HCT116 (cell line): ENCODE data around the gene PABPC3. TPM values are rescaled to one million over a fixed set of nuclear protein-coding genes. Genes with fewer than 3 reads are reported as not detected.

Source experiments
- ATAC-seq: fragments of 200-7000 bp; cut with Tn5 transposase; 2 replicates; pipeline ENCODE4 v1.9.1; 2020; ENCODE audit warnings: mild to moderate bottlenecking, moderate library complexity
- BruUV-seq: library from RNA; stranded (reverse); fragments of 400-500 nt; replicated peaks from 2 replicates; lab custom pipeline; 2021; lab: Mats Ljungman, UMichigan
- CTCF ChIA-PET: fragments of 300-600 bp; sonication (Branson Sonifier 250); formaldehyde crosslinking; loops from one replicate; lab custom pipeline; 2021; ENCODE audit warnings: antibody characterized with exemption; lab: Charles Lee
- POLR2A ChIA-PET: fragments of 300-600, 350-600 bp; sonication (Branson Sonifier 250); formaldehyde crosslinking; loops from one replicate; lab custom pipeline; 2021; ENCODE audit warnings: antibody characterized with exemption; lab: Charles Lee
- RAD21 ChIA-PET, 2 experiments: fragments of 300-600 bp; sonication (Branson Sonifier 250); formaldehyde crosslinking; loops; one replicate each; lab custom pipeline; 2023; ENCODE audit warnings: low total read pairs in 2 of 2; ENCODE audit not compliant: uncharacterized antibody in 2 of 2, unreplicated experiment in 2 of 2, low non-redundant PET in 1 of 2; lab: Charles Lee
- DNase-seq: peaks from one replicate; pipeline ENCODE4 v3.0.0-alpha.2; 2010; ENCODE audit warnings: low read depth, low spot score
- H2AFZ ChIP-seq: fragments of 200-600 bp; shearing (Covaris generic), sonication (generic); 2 replicates; pipeline ENCODE4 v1.6.1; 2017; ENCODE audit warnings: low read depth, mixed run types, mixed read lengths, antibody characterized with exemption, low read length; ENCODE audit not compliant: poor library complexity, severe bottlenecking
- H3K27ac ChIP-seq: 2 replicates; pipeline ENCODE4 v1.5.1; 2012; ENCODE audit warnings: low read depth, low read length
- H3K27me3 ChIP-seq: fragments of 200-600 bp; sonication (generic); 2 replicates; pipeline ENCODE4 v1.6.1; 2016; ENCODE audit warnings: mixed run types, low read length, mixed read lengths; ENCODE audit not compliant: insufficient read depth
- H3K36me3 ChIP-seq, 2 experiments: fragments of 200-500 bp in 1 of 2; fragments of 200-600 bp in 1 of 2; sonication (Bioruptor generic) in 1 of 2; sonication (generic) in 1 of 2; 2 replicates each; pipeline versions ENCODE4 v1.5.1 to v1.6.1; 2014 to 2016; ENCODE audit warnings: low read length in 2 of 2, inconsistent platforms in 1 of 2, mixed read lengths in 1 of 2, mixed run types in 1 of 2; ENCODE audit not compliant: insufficient read depth in 2 of 2, control insufficient read depth in 1 of 2
- H3K4me1 ChIP-seq, 2 experiments: fragments of 200-600 bp in 1 of 2; sonication (generic) in 1 of 2; 2 replicates each; pipeline versions ENCODE4 v1.5.1 to v1.6.1; 2012 to 2017; ENCODE audit warnings: low read length in 2 of 2, inconsistent platforms in 1 of 2, mild to moderate bottlenecking in 1 of 2, mixed read lengths in 1 of 2, mixed run types in 1 of 2, moderate library complexity in 1 of 2; ENCODE audit not compliant: insufficient read depth in 2 of 2, control insufficient read depth in 1 of 2
- H3K4me2 ChIP-seq: fragments of 200-600 bp; sonication (generic); 2 replicates; pipeline ENCODE4 v1.6.1; 2017; ENCODE audit warnings: mixed run types, low read length, mixed read lengths
- H3K4me3 ChIP-seq, 2 experiments: fragments of 200-600 bp in 1 of 2; sonication (generic) in 1 of 2; replicated peaks in 1 of 2; 2 replicates each; pipeline ENCODE4 v1.5.1; 2011 to 2016; ENCODE audit warnings: low read length in 2 of 2, control low read depth in 1 of 2, low read depth in 1 of 2, mild to moderate bottlenecking in 1 of 2, mixed read lengths in 1 of 2, mixed run types in 1 of 2
- H3K79me2 ChIP-seq: fragments of 200-600 bp; sonication (generic); 2 replicates; pipeline ENCODE4 v1.6.1; 2017; ENCODE audit warnings: mild to moderate bottlenecking, mixed run types, low read length, moderate library complexity, mixed read lengths; ENCODE audit not compliant: insufficient read depth
- H3K9ac ChIP-seq: fragments of 200-600 bp; sonication (generic); 2 replicates; pipeline ENCODE4 v1.6.1; 2016; ENCODE audit warnings: low read length, mixed read lengths
- H3K9me2 ChIP-seq: fragments of 200-600 bp; sonication (generic), shearing (Covaris generic); 2 replicates; pipeline ENCODE4 v1.6.1; 2017; ENCODE audit warnings: mixed run types, mild to moderate bottlenecking, moderate library complexity; ENCODE audit not compliant: insufficient read depth
- H3K9me3 ChIP-seq, 2 experiments: fragments of 200-500 bp in 1 of 2; fragments of 200-600 bp in 1 of 2; sonication (Bioruptor generic) in 1 of 2; sonication (generic) in 1 of 2; 2 replicates each; pipeline ENCODE4 v1.6.1; 2014 to 2017; ENCODE audit warnings: low read length in 2 of 2, mixed read lengths in 2 of 2, inconsistent platforms in 1 of 2, low read depth in 1 of 2, mild to moderate bottlenecking in 1 of 2, mixed run types in 1 of 2, moderate library complexity in 1 of 2; ENCODE audit not compliant: control insufficient read depth in 1 of 2, insufficient read depth in 1 of 2
- H4K20me1 ChIP-seq: fragments of 200-600 bp; sonication (generic), shearing (Covaris generic); 2 replicates; pipeline ENCODE4 v1.6.1; 2017; ENCODE audit warnings: mixed run types, mild to moderate bottlenecking, moderate library complexity; ENCODE audit not compliant: insufficient read depth
- EGR1 ChIP-seq: IDR thresholded peaks from 2 replicates; pipeline ENCODE4 v1.6.1; 2012; ENCODE audit warnings: low read depth
- RAD21 ChIP-seq: IDR thresholded peaks from 2 replicates; pipeline ENCODE4 v1.6.1; 2012; ENCODE audit warnings: low read depth, mild to moderate bottlenecking
- REST ChIP-seq: IDR thresholded peaks from 2 replicates; pipeline ENCODE4 v1.6.1; 2012; ENCODE audit warnings: low read depth
- SIN3A ChIP-seq: IDR thresholded peaks from 2 replicates; pipeline ENCODE4 v1.6.1; 2012; ENCODE audit warnings: low read depth
- intact Hi-C: fragments of 100-400 bp; cut with micrococcal nuclease; formaldehyde crosslinking; loops from 2 replicates; pipeline ENCODE4 v1.10.0; 2022
- total RNA-seq: library from RNA; stranded (reverse); gene quantifications from one replicate; pipeline ENCODE4 v1.2.1, GENCODE V29; 2021; ENCODE audit not compliant: unreplicated experiment

PABPC3 gene
- total RNA-seq, 1 experiment from 2014 or later = 0.59 TPM

GRCh38 chr13:25135896-25136295, 40.0 kb downstream of the PABPC3 start:
- Histone ChIP-seq H4K20me1 (no peaks in the 10 kb centered on the region), H3K4me1 (no peaks in the 10 kb centered on the region), H3K9me2 (no peaks in the 10 kb centered on the region), H3K9me3 (no peaks in the 10 kb centered on the region), H3K79me2 (no peaks in the 10 kb centered on the region)
- CTCF ChIA-PET = no interaction called here
- TF ChIP-seq EGR1 = no peak
- TF ChIP-seq, all 23 proteins: peak for 0
- H3K36me3 ChIP-seq = no peaks in the 10 kb centered on the region
- H2AFZ ChIP-seq = no peak overlapping the region
- H3K9ac ChIP-seq = no peak overlapping the region
- H3K27ac ChIP-seq = no peak overlapping the region
- RAD21 ChIA-PET = no interaction called here
- H3K4me3 ChIP-seq = no peak overlapping the region
- POLR2A ChIA-PET = no interaction called here
- no TSS peak for BruUV-seq
- intact Hi-C loops = no loop called here
- ATAC-seq (no peak), DNase-seq (no peak)
- H3K27me3 ChIP-seq = no peaks in the 10 kb centered on the region
- no peak overlapping the region for H3K4me2 ChIP-seq

- no peak overlapping the region for H3K4me2 ChIP-seq
- H2AFZ ChIP-seq = no peak overlapping the region
- H3K4me1 ChIP-seq = no peaks in the 10 kb centered on the region
- no peaks in the 10 kb centered on the region for H3K36me3 ChIP-seq
- no peaks in the 10 kb centered on the region for H3K9me2 ChIP-seq
- intact Hi-C loops = no loop called here
- no peak overlapping the region for H3K4me3 ChIP-seq
- H3K9me3 ChIP-seq = no peaks in the 10 kb centered on the region
- ATAC-seq (no peak), DNase-seq (no peak)
- H3K9ac ChIP-seq = no peak overlapping the region
- POLR2A ChIA-PET = no interaction called here
- no peaks in the 10 kb centered on the region for H4K20me1 ChIP-seq
- BruUV-seq = no TSS peak
- CTCF ChIA-PET = no interaction called here
- RAD21 ChIA-PET = no interaction called here
- no peaks in the 10 kb centered on the region for H3K79me2 ChIP-seq
- no peaks in the 10 kb centered on the region for H3K27me3 ChIP-seq
- TF ChIP-seq RAD21 = no peak
- no peak for TF ChIP-seq REST
- no peak for TF ChIP-seq SIN3A
- no peak overlapping the region for H3K27ac ChIP-seq
These were observed 41.2 kb downstream of the PABPC3 start for GRCh38 chr13:25136880-25137787.
